ENCODE measurements around the gene PCDHB12. TPM values are rescaled to one million over a fixed set of nuclear protein-coding genes. Genes with fewer than 3 reads are reported as not detected.
A peak's percentile ranks its signal among the peaks of the same experiment; 100 is the strongest.
"Not testable (repeated sequence)": the region's sequence is repeated elsewhere in the genome, so short reads cannot be mapped to it uniquely, and the experiment has no call there.

Gene PCDHB12
- total RNA-seq, 1 experiment from 2014 or later, result 0.44 TPM

DNA sequence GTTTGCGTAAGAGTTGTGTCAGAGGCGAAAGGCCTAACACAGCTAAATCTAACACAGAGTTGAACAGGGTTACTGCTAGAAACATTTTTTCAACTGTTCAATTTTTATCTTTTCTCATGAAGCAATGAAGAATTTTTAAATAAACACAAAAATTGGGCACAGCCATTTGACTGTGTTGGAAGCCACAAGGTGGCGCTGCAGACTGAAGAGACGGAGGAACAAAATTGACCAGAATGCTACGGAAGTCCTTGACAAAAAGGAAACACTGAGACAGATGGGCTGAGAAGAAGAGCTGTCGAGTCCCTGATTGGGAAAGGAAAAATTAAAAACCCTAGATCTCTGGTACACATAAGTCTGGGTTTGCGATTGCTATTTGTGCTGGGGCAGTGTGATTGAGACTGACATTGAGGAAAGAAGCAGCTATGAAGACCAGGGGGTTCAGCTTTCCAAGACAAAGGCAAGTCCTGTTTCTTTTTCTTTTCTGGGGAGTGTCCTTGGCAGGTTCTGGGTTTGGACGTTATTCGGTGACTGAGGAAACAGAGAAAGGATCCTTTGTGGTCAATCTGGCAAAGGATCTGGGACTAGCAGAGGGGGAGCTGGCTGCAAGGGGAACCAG is 21.5 kb upstream of the PCDHB12 start, which contains the start of gene PCDHB9:
PCDHB9 (plus strand) TSS at position 265 of the 616 bp plus-strand sequence; CDS start at position 423, 158 bp downstream.
- in situ Hi-C loops (cut with HindIII; ENCODE audit: low pct_unique_long_range_greater_than_20kb, low sequenced_read_pairs) (loop anchor here (25.0 kb wide), 2 partner anchors 100 to 150 kb away; partner anchors contain the start of genes PCDHB2, PCDHGA1, PCDHGA2 and PCDHGA3), intact Hi-C loops (cut with micrococcal nuclease; ENCODE audit: unreplicated experiment) (no loop called here)
- no peaks in the 10 kb centered on the region for H3K9me3 ChIP-seq (ENCODE audit: control insufficient read depth, insufficient read depth, low read depth, low read length)
- no peaks in the 10 kb centered on the region for H3K4me1 ChIP-seq (ENCODE audit: control insufficient read depth, insufficient read depth, low read length)
- POLR2A ChIA-PET, result no interaction called here
- peaks cover 2% of the 10 kb centered on the region for H3K27me3 ChIP-seq (ENCODE audit: control insufficient read depth, insufficient read depth, low read length)
- H3K36me3 ChIP-seq (ENCODE audit: control insufficient read depth, insufficient read depth, low read length), result no peaks in the 10 kb centered on the region
- no TSS peak for BruUV-seq (replicated peaks)
- H3K4me3 ChIP-seq (ENCODE audit: low read depth in 2 of 2, low read length in 2 of 2), result peak within 1 kb of the TSS; percentile 39 to 62
- TF ChIP-seq TCF7L2 (IDR thresholded peaks at IDR 0.05; ENCODE audit: low read depth, low read length) (no peak), SIN3A (IDR thresholded peaks at IDR 0.05; ENCODE audit: borderline replicate concordance, insufficient read depth, low read depth, low read length) (no peak), POLR2AphosphoS5 (IDR thresholded peaks at IDR 0.05; ENCODE audit: low read depth, low read length) (no peak)
- TF ChIP-seq, protein P1, sequence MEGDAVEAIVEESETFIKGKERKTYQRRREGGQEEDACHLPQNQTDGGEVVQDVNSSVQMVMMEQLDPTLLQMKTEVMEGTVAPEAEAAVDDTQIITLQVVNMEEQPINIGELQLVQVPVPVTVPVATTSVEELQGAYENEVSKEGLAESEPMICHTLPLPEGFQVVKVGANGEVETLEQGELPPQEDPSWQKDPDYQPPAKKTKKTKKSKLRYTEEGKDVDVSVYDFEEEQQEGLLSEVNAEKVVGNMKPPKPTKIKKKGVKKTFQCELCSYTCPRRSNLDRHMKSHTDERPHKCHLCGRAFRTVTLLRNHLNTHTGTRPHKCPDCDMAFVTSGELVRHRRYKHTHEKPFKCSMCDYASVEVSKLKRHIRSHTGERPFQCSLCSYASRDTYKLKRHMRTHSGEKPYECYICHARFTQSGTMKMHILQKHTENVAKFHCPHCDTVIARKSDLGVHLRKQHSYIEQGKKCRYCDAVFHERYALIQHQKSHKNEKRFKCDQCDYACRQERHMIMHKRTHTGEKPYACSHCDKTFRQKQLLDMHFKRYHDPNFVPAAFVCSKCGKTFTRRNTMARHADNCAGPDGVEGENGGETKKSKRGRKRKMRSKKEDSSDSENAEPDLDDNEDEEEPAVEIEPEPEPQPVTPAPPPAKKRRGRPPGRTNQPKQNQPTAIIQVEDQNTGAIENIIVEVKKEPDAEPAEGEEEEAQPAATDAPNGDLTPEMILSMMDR (IDR thresholded peaks at IDR 0.05), result peak; percentile 89
- TF ChIP-seq, protein P2, sequence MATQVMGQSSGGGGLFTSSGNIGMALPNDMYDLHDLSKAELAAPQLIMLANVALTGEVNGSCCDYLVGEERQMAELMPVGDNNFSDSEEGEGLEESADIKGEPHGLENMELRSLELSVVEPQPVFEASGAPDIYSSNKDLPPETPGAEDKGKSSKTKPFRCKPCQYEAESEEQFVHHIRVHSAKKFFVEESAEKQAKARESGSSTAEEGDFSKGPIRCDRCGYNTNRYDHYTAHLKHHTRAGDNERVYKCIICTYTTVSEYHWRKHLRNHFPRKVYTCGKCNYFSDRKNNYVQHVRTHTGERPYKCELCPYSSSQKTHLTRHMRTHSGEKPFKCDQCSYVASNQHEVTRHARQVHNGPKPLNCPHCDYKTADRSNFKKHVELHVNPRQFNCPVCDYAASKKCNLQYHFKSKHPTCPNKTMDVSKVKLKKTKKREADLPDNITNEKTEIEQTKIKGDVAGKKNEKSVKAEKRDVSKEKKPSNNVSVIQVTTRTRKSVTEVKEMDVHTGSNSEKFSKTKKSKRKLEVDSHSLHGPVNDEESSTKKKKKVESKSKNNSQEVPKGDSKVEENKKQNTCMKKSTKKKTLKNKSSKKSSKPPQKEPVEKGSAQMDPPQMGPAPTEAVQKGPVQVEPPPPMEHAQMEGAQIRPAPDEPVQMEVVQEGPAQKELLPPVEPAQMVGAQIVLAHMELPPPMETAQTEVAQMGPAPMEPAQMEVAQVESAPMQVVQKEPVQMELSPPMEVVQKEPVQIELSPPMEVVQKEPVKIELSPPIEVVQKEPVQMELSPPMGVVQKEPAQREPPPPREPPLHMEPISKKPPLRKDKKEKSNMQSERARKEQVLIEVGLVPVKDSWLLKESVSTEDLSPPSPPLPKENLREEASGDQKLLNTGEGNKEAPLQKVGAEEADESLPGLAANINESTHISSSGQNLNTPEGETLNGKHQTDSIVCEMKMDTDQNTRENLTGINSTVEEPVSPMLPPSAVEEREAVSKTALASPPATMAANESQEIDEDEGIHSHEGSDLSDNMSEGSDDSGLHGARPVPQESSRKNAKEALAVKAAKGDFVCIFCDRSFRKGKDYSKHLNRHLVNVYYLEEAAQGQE (IDR thresholded peaks at IDR 0.05; ENCODE audit: insufficient read depth in 1 of 2, low read depth in 2 of 2, low read length in 1 of 2), result no peak
- ATAC-seq, result peak; percentile 92
- CTCF ChIA-PET, result interaction anchor here (0.6 to 1.9 kb wide), 6 partner anchors 9 to 101 kb away, joined by 3 to 9 read pairs (median 4); partner anchors contain the start of genes PCDHB14 and PCDHB2
- DNase-seq (ENCODE audit: low read depth, low spot score), result no peak
- H3K27ac ChIP-seq (ENCODE audit: low read length), result peak within 1 kb of the TSS; percentile 48; the same call in 1 of the 2 replicates

DNA sequence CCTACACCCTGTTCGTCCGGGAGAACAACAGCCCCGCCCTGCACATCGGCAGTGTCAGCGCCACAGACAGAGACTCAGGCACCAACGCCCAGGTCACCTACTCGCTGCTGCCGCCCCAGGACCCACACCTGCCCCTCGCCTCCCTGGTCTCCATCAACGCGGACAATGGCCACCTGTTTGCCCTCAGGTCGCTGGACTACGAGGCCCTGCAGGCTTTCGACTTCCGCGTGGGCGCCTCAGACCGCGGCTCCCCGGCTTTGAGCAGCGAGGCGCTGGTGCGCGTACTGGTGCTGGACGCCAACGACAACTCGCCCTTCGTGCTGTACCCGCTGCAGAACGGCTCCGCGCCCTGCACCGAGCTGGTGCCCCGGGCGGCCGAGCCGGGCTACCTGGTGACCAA is 19.8 kb upstream of the PCDHB12 start:
- ATAC-seq; POLR2A ChIA-PET; H3K36me3 ChIP-seq (ENCODE audit: control insufficient read depth, insufficient read depth, low read length); CTCF ChIA-PET; DNase-seq (ENCODE audit: low read depth, low spot score); H3K27ac ChIP-seq (ENCODE audit: low read length); H3K27me3 ChIP-seq (ENCODE audit: control insufficient read depth, insufficient read depth, low read length); BruUV-seq (replicated peaks); H3K9me3 ChIP-seq (ENCODE audit: control insufficient read depth, insufficient read depth, low read depth, low read length); H3K4me1 ChIP-seq (ENCODE audit: control insufficient read depth, insufficient read depth, low read length); intact Hi-C loops (cut with micrococcal nuclease; ENCODE audit: unreplicated experiment); H3K4me3 ChIP-seq (ENCODE audit: low read depth in 2 of 2, low read length in 2 of 2): not testable (repeated sequence)
- in situ Hi-C loops (cut with HindIII; ENCODE audit: low pct_unique_long_range_greater_than_20kb, low sequenced_read_pairs), result loop anchor here (25.0 kb wide), 2 partner anchors 101 to 149 kb away; partner anchors contain the start of genes PCDHB2, PCDHGA1, PCDHGA2 and PCDHGA3

DNA sequence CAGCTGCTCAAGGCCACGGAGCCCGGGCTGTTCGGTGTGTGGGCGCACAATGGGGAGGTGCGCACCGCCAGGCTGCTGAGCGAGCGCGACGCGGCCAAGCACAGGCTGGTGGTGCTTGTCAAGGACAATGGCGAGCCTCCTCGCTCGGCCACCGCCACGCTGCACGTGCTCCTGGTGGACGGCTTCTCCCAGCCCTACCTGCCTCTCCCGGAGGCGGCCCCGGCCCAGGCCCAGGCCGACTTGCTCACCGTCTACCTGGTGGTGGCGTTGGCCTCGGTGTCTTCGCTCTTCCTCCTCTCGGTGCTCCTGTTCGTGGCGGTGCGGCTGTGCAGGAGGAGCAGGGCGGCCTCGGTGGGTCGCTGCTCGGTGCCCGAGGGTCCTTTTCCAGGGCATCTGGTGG is 19.4 kb upstream of the PCDHB12 start:
- CTCF ChIA-PET; ATAC-seq; H3K4me3 ChIP-seq (ENCODE audit: low read depth in 2 of 2, low read length in 2 of 2); BruUV-seq (replicated peaks); intact Hi-C loops (cut with micrococcal nuclease; ENCODE audit: unreplicated experiment); H3K36me3 ChIP-seq (ENCODE audit: control insufficient read depth, insufficient read depth, low read length); H3K27me3 ChIP-seq (ENCODE audit: control insufficient read depth, insufficient read depth, low read length); H3K27ac ChIP-seq (ENCODE audit: low read length); POLR2A ChIA-PET; H3K4me1 ChIP-seq (ENCODE audit: control insufficient read depth, insufficient read depth, low read length); DNase-seq (ENCODE audit: low read depth, low spot score); H3K9me3 ChIP-seq (ENCODE audit: control insufficient read depth, insufficient read depth, low read depth, low read length): not testable (repeated sequence)
- in situ Hi-C loops (cut with HindIII; ENCODE audit: low pct_unique_long_range_greater_than_20kb, low sequenced_read_pairs), result loop anchor here (25.0 kb wide), 2 partner anchors 102 to 148 kb away; partner anchors contain the start of genes PCDHB2, PCDHGA1, PCDHGA2 and PCDHGA3
